ENCODE measurements around the gene HLCS.

Gene HLCS

GRCh38 chr21:36765229-36765628 is 201.2 kb downstream of the HLCS start:
- H3K4me3 ChIP-seq (ENCODE audit: low read depth, low read length) = no peak overlapping the region
- POLR2A ChIA-PET = no interaction called here
- no peak for DNase-seq (ENCODE audit: low read depth, low spot score)
- no peak for TF ChIP-seq CTCF (IDR thresholded peaks at IDR 0.05; ENCODE audit: insufficient read depth, low read length, missing control alignments)
- CTCF ChIA-PET = interaction anchor here (2.5 kb wide), 1 partner anchor 13 kb away, joined by 5 read pairs; no protein-coding TSS in a partner anchor

GRCh38 chr21:36763305-36763704 is 203.2 kb downstream of the HLCS start:
- no peak for TF ChIP-seq CTCF (IDR thresholded peaks at IDR 0.05; ENCODE audit: insufficient read depth, low read length, missing control alignments)
- ChIA-PET POLR2A (no interaction called here), CTCF (interaction anchor here (1.1 to 8.5 kb wide), 3 partner anchors 10 to 154 kb away, joined by 4 to 63 read pairs (median 8); no protein-coding TSS in a partner anchor)
- H3K4me3 ChIP-seq (ENCODE audit: low read depth, low read length) = no peak overlapping the region
- DNase-seq (ENCODE audit: low read depth, low spot score) = no peak

- ChIA-PET POLR2A (no interaction called here), CTCF (interaction anchor here (1.0 to 8.5 kb wide), 4 partner anchors 11 to 165 kb away, joined by 3 to 63 read pairs (median 6); no protein-coding TSS in a partner anchor)
- TF ChIP-seq CTCF (IDR thresholded peaks at IDR 0.05; ENCODE audit: insufficient read depth, low read length, missing control alignments) = no peak
- DNase-seq (ENCODE audit: low read depth, low spot score) = no peak
- no peak overlapping the region for H3K4me3 ChIP-seq (ENCODE audit: low read depth, low read length)
These were observed 203.8 kb downstream of the HLCS start for GRCh38 chr21:36762642-36763041.

- CTCF ChIA-PET = interaction anchor here (1.0 to 8.5 kb wide), 4 partner anchors 9 to 166 kb away, joined by 3 to 63 read pairs (median 4); no protein-coding TSS in a partner anchor
- DNase-seq (ENCODE audit: low read depth, low spot score) = no peak
- POLR2A ChIA-PET = no interaction called here
- no peak for TF ChIP-seq CTCF (IDR thresholded peaks at IDR 0.05; ENCODE audit: insufficient read depth, low read length, missing control alignments)
- H3K4me3 ChIP-seq (ENCODE audit: low read depth, low read length) = no peak overlapping the region
These were observed 204.8 kb downstream of the HLCS start for GRCh38 chr21:36761685-36762084.

- POLR2A ChIA-PET = no interaction called here
- H3K4me3 ChIP-seq (ENCODE audit: low read depth, low read length) = no peak overlapping the region
- no peak for TF ChIP-seq CTCF (IDR thresholded peaks at IDR 0.05; ENCODE audit: insufficient read depth, low read length, missing control alignments)
- CTCF ChIA-PET = interaction anchor here (0.7 to 8.5 kb wide), 2 partner anchors 11 to 24 kb away, joined by 3 to 63 read pairs; no protein-coding TSS in a partner anchor
- DNase-seq (ENCODE audit: low read depth, low spot score) = no peak
These were observed 207.0 kb downstream of the HLCS start for GRCh38 chr21:36759348-36760083.

GRCh38 chr21:36757196-36757595 is 209.3 kb downstream of the HLCS start:
- CTCF ChIA-PET = interaction anchor here (1.0 to 8.5 kb wide), 5 partner anchors 9 to 253 kb away, joined by 3 to 63 read pairs (median 3); no protein-coding TSS in a partner anchor
- no peak overlapping the region for H3K4me3 ChIP-seq (ENCODE audit: low read depth, low read length)
- no peak for DNase-seq (ENCODE audit: low read depth, low spot score)
- POLR2A ChIA-PET = no interaction called here
- TF ChIP-seq CTCF (IDR thresholded peaks at IDR 0.05; ENCODE audit: insufficient read depth, low read length, missing control alignments) = no peak

All from AG04449 (cell line).